ENCODE data around the gene CELF6.

CELF6 gene

DNA sequence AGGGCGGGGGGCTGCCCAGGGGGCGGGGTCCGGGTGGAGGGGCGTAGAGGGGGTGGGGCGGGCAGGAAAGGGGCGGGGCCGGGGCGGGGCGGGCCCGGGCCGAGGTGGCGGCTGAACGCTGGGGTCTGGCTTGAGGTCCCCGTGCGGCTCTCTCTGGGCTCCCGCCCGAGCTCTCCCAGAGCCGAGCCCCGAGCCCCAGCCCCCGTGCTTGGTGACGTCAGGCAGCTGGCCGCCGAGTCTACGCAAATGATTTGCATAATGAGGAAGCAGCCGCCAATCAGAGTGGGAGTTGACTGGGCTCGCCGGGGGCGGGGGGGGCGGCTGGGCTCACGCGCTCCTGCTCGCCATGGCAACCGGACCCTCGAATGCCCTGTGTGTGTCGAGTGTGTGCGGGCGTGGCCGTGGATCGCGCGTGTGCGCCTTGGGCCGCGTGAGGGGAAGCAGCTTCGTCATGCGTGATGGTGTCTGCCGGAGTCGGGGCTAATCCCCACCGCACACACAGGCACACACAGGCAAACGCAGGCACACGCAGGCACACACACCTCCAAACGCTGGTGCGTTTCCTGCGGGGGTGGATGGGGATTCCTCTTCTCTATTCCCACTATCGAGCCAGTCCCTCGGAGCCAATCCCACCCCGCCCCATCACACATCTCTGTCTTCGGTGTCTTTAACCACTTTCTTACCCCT is at the start of gene CELF6:
Gene CELF6, minus strand, starts transcription at position 173 of the 687 bp plus-strand sequence. CDS start 283 bp downstream, outside the sequence.
- peak; percentile 15 for DNase-seq (ENCODE audit: low read depth, low spot score)

DNA sequence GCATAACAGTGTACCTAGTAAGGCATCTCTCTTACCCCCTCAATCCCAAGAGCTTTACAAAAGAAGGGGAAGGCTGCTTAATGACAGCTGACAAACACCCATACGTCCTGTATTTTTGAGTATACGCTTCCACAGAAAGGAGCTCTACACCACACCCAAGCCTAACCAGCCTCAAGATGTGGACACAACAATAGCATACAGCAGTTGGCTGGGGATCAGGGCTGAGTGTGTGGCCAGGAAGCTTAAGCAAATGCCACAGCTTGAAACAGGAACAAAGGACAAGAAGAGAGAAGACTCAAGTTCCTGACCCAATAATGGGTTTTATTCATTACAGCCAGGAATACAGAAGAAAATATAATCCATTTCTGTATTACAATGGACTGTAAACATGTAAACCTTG is 48.9 kb upstream of the CELF6 start:
- DNase-seq (ENCODE audit: low read depth, low spot score) = no peak

DNA sequence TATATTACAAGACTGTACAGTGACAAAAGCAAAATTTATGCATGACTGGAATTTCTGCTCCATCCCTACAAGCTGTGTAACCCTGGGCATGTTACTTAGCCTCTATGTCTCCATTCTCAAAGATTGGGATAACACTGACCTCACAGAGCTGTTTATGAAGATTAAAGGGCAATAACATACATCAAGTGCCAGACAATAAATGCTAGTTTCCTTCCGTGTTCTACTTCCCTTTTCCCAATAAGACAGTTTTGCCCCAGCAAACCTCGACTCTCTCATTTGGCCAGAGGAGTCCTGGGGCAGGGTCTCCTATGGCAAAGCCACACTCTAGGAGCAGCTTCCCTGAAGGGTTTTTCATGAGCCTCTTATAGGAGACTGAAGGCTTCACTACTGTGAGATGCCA is 48.4 kb upstream of the CELF6 start:
- DNase-seq (ENCODE audit: low read depth, low spot score) = no peak

DNA sequence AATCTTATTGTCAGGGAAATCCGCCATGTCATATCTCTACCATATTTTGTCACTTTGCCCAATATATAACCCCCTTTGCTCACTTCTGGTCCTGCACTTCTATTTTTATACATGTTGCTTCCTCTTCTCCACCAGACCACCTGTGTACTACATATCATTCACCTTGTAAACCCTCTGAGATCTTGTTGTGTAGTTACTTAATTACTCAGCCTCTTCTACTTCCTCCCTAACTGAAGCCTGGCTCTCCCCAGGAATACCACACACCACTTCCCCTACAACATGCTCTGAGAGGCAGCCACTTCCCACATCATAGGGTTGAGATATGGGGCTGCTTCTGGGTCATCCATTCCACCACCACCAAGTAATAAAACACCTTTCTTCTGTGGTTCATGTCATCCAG is 45.9 kb upstream of the CELF6 start:
- no peak for DNase-seq (ENCODE audit: low read depth, low spot score)

DNA sequence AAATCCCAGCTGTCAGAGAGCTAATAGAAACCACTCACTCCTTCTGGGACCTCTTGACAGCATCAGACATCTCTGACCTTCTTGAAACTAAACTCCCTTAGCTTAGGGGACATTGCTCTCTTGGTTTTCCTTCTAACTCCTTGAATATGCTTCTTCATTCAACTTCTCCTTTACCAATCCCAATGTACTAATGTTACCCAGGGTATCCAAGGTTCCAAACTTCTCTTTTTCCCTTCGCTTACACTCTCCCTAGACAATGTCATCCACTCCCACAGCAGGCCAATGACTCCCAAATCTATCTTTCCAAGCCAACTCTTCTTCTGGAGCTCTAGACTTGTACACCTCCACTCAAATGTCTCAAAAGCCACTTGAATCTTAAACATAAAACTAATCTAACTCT is 41.2 kb upstream of the CELF6 start:
- no peak for DNase-seq (ENCODE audit: low read depth, low spot score)

DNA sequence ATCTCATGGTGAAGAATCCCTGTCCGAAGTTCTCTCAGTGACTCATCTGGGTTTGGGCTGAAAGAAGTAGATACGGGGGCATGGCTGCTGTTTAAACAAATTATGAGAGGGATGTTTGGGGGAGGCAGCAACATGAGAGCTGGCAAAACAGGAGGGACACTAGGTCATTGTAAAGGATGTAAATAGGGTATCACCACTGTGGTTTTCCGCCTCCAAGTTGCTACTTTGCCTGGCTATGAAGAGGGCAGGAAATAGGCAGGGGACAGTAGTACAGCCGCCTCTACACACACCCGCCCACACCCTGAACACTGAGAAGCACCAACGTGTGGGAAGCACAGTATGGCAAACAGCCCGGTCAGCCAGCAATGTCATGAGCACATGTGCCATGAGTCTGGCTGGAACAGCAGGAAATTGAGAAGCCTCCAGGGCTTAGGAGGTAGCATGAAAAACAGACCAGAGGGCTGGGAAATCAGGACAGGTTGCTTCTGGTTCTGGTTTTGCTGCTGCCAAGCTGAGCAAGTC is 38.8 kb upstream of the CELF6 start:
- no peak for DNase-seq (ENCODE audit: low read depth, low spot score)

DNA sequence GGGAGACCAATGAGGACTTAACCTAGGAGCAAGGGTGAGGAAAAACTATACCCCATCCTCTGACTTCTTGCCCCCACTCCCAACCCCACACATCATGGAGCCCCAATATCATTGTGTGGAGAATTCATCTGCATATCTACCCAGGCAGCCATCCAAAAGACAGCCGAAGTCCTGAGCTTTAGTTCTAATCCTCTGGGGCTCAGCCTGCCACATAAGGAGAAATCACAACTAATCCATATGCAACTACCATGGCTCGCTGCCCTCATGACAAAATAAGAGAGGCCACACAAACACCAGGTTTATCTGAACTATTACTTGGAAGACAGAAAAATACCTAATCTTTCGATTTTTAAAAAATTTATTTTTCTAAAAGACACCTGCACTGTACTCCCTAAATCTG is 38.2 kb upstream of the CELF6 start:
- no peak for DNase-seq (ENCODE audit: low read depth, low spot score)

DNA sequence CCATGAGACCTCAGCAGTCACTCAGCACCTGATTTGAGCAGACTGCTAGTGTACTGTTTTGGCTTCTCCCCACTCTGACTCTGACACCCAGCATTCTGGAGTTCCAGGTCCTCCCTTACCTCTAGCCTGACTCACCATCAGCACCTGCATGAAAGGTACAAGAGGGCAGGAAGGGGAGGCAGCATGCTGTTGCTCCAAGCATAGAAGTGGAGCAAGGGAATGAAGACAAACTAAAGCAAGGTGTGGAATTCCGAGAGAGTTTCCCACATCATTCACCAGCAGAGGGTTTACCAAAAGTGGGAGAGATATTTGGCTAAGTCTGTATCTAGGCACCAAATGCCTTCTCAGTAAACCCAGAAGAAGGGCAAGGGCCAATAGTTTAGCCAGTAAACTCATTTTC is 34.5 kb upstream of the CELF6 start:
- DNase-seq (ENCODE audit: low read depth, low spot score) = no peak

DNA sequence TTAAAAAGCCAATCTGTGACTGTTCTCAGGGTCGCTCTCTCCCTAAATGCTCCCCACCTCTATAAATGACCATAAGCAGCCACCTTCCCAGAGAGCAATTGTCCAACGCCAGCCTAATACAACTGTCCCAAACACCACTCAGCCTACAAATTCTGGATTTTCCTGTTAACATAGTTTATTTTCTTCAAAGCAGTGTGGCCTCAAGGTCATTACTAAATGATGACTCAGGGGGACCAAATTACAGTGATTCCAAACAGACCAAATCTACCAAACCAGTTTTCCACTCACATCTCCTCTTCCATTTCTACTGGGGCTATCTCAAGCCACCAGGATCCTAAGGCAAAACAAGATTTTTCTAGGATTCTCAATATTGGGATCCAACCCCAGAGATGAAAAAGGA is 33.3 kb upstream of the CELF6 start:
- no peak for DNase-seq (ENCODE audit: low read depth, low spot score)

DNA sequence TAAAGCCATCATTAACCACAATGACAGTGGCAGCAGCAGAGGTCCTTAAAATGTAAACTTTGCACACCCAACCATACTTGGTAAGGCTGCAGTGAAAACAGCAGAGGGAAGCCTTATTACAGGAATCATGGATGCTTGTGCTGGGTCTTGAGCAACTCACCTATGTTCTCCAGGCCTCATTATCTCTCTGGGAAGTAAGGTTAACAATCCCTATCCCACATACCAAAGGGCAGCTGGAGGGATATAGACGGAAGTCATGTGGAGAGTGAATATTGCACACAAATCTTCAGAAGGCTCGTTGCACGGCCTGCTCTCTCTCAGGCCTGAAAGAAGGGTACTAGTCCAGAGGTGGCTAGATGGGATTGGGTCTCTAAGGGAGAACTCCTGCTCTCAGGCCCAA is 25.8 kb upstream of the CELF6 start:
- DNase-seq (ENCODE audit: low read depth, low spot score) = no peak

DNA sequence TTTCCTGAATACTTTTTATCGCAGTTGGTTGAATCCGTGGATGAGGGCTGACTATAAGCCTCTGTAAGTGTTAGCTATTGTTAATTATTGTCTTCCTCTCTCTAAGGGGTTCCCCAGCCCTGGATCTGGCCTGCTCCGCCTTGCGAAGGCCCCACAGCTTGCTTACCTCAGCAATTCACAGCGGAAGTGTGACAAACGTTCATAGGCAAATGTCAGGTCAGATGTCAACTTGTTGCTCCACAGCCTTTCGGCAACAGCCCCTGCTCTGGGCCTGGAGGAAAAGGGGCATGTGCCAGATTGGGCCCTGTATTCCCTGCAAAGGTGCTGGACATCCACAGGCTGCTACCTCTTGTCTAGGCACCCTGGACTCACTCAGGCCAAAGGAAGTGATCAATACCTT is 25.3 kb upstream of the CELF6 start:
- DNase-seq (ENCODE audit: low read depth, low spot score) = no peak

DNA sequence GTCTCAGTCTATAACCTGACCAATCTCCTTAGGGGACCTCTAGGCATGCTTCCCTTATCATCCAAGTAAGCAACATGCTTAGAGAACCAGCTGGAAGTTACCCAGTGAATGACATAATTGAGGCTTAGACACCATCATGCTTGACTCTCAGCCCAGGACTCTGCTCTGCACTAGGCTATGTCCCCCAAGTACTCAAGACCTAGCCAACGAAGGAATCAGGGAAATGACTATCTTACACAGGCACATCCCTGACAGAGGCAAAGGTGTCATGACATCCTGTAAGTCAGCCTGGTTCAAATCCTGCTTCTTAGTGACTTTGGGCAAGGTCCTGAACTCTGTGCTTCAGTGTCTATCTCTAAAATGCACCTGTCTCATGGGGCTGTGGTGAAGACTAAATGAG is 24.6 kb upstream of the CELF6 start:
- DNase-seq (ENCODE audit: low read depth, low spot score) = no peak

DNA sequence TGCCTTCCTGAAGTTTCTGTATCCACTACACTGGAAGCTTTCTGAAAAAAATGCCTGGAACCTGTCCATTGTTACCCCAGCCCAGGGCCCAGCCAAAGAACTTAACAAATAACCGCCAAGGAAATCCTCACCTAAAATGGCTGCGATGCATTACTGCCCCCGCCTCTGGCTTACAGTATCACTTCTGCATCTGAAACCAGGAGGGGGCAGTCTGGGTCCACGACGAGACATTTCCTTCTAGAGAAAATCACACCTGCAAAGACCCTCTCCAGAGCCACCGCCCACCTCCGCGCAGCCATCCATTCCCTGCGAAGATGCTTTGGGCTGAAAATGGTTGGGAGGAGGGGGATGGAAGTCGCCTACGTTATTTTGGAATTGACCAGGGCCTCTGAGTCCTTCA is 22.4 kb upstream of the CELF6 start:
- DNase-seq (ENCODE audit: low read depth, low spot score) = no peak

DNA sequence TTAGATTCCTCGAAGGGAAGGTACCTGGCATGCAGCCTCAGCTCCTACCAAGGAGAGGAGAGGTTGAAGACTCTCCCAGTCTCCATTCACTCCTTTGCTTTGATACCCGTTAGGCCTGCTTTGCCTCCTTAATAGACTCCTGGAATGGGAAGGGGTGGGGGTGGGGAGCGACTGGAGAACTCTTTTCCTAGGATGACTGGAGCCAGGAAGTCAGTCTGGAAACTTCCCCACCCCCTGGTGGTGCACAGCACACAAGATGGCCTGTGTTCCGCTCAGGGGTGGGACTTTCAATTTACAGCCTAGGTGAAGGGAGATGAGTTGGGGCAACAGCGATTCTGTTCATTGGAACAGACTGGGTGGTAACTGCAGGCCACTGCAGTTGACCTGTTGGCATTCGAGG is 21.4 kb upstream of the CELF6 start:
- no peak for DNase-seq (ENCODE audit: low read depth, low spot score)

DNA sequence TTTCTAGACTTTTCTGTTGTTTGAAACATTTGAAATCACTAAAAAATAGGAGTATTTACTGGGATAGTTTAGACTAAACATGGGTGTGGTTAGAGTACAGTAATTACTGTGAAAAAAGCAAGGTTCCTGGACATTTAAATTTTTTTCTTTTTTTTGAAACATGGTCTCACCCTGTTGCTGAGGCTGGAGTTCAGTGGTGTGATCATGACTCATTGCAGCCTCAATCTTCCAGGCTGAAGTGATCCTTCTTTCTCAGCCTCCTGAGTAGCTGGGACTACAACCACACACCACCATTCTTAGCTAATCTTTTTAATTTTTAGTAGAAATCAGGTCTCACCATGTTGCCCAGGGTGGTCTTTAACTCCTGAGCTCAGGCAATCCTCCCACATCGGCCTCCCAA is 20.4 kb upstream of the CELF6 start:
- DNase-seq (ENCODE audit: low read depth, low spot score) = no peak

DNA sequence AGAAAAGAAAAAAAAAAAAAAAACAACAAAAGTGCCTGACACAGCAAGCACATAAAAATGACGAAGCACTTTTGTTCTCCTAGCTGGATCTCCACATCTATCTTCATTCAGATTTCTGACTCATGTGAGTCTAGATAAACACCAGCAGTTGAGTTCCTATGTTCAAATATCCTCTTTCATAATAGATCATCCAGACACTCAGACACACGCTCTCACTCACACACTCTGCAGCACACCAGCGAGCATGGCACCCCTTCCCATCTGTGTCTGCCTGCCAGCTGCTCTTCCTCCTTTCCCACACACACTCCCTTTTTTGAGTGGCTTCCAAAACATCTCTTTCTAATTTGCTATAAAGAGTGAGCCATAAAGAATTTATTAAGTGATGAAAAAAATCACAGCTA is 19.8 kb upstream of the CELF6 start:
- peak; percentile 67 for DNase-seq (ENCODE audit: low read depth, low spot score)

DNA sequence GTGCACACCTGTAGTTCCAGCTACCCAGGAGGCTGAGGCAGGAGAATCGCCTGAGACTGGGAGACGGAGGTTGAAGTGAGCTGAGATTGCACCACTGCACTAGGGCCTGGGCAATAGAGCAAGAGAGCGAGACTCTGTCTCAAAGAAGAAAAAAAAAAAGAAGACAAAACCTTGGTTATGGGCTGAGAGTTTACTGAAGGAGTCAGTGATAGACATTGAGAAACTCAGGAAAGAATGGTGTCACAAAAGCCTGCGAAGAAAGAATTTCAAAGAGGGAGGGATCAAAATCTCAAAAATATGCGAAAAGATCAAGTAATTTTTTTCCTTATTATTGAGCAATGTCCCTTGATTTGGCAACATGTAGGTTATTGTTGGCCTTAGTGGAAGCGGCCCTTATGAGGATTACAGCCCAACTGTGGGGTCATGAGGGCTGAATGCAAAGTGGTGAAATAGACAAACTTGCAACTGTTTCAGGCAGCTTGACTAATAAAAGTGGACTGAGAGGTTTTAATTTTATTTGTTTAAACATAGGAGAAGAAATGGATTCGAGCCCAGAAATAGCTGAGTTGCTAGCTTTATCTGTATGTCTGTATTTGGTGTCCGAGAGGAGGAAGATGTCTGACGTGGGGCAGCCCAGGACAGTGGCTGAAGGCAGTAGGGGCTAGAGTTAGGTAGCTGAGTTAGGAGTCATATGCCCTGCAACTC is 18.8 kb upstream of the CELF6 start:
- DNase-seq (ENCODE audit: low read depth, low spot score) = no peak

DNA sequence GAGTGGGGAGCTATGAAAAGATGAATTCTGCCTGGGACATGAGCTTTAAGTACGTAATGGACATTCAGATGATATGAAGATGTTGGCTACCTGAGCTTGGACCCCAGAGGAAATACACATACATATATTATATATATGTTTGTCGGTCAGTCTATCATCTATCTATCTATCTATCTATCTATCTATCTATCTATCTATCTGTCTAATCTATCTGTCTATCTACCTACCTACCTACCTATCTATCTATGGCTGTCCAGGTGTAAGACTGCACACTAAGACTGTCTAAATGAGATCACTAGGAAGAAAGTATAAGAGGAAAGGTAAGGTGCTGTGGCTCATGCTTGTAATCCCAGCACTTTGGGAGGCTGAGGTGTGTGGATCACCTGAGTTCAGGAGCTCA is 18.2 kb upstream of the CELF6 start:
- DNase-seq (ENCODE audit: low read depth, low spot score) = no peak

DNA sequence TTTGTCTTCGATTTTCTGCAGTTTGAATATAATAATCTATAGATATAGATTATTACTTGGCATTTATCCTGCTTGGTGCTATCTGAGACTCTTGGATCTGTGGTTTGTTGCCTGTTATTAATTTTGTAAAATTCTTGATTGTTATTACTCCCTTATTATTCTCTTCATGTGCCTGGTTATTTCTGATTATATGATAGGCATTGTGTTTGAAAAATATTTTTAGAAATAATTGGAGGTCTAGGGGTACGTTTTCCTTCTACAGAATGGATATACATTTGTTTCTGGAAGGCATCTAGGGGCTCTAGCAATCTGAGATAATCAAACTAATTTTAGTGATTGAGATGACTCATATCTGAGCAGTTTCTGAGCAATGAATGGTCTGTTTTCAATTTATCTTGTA is 14.9 kb upstream of the CELF6 start:
- DNase-seq (ENCODE audit: low read depth, low spot score) = no peak

DNA sequence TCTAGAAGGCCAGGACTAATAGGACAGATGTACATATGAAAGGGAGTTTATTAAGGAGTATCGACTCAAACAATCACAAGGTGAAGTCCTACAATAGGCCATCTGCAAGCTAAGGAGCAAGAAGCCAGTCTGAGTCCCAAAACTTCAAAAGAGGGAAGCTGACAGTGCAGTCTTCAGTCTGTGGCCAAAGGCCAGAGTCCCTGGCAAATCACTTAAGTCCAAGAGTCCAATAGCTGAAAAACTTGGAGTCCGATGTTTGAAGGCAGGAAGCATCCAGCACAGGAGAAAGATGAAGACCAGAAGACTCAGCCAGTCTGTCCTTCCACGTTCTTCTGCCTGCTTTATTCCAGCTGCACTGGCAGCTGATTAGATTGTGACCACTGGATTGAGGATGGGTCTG is 11.1 kb upstream of the CELF6 start:
- no peak for DNase-seq (ENCODE audit: low read depth, low spot score)

DNA sequence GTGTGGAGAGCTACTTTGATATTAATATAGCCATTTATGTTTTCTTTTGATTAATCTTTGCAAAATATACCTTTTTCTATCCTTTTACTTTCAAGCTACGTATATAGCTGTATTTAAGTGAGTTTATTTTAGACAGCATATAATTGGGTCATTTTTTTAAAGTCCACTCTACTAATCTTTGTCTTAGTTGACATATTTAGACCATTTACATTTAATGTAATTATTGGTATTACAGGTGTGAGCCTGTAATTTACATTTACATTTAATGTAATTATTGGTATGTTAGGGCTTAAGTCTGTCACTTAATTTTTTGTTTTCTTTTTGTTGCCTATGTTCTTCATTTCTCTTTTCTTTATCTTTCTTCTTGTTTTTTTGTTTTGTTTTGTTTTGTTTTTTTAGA is 3.8 kb upstream of the CELF6 start:
- no peak for DNase-seq (ENCODE audit: low read depth, low spot score)

DNA sequence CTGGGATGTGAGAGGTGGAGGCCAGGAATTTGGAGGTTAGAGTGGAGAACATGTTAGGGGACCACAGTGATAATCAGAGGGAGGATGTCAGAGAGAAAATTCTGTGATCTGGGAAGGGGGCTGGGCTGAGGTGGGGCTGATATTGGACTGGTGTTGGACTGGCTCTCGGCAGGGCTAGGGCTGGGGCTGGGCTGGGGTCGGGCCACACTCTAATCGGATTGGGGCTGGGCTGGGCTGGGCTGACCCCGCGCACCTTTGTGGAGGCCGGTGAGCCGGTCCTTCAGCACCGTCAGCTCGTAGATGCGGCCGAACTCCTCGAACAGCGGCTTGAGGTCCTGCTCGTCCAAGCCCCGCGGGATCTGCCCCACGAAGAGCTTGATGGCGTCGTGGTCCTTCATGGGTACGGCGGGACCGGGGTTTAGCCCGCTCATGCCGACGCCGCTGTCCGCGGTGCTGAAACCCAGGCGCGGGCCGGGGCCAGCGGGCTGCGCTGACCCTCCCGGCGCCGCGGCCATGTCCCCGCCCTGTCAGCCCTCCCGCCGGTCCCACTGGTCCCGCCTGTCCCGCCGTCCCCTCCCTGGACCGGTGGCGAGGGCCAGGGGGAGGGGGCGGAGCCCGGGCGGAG is 485 bp downstream of the CELF6 start:
- DNase-seq (ENCODE audit: low read depth, low spot score) = peak; percentile 13

DNA sequence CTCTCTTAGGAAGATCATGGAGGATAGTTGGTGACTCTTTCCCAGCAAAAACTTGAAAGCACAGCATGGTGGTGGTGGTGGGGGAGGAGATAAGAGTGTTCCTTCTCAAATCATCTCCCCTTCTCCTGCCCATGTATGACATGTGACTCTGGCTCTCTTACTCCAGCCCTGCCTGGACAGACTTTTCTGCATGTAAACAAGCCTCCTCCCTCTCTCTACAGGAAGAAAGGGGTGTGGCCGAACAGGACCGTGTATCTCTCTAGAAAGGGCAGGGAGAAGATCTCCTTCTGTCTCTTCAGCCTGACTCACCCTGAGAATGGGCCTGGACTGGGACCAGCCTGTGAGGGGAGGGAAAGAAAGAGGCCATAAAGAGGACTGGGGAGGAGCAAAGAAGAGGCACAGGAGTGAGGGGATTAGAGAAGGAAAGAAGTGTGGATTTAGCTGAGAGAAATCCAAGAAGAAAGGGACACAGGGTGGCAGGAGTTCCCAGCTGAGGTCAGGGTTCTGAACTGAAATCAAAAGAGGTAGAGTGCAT is 1.5 kb downstream of the CELF6 start:
- DNase-seq (ENCODE audit: low read depth, low spot score) = no peak
